ENCODE data around the gene FAM83C.

Gene FAM83C

GRCh38 chr20:35297155-35297554 is 4.9 kb upstream of the FAM83C start:
- peak; percentile 35 for DNase-seq

DNA sequence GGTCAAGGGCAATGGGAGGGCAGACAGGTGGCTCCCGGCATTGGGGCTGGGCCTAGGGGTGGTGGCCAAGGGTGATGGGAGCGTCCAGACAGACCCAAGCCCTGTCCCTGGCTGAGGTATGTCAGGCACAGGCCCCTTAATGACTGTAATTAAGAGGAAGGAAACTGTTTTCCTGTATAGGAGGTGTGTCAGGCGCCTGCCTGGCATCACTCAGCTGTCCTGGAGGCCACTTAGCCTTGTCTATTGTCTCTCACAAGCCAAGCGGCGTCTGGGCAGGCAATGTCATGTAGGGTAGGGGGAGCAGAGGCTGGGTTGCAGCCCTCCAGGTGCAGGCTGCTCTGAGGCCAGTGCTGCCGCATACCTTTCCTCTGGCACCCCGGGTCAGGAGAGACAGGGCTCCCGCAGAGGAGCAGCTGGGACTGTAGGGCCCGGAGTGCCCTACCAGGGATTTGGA is 3.9 kb upstream of the FAM83C start:
- no peak for DNase-seq

GRCh38 chr20:35295674-35296073 is 3.4 kb upstream of the FAM83C start:
- DNase-seq = no peak

GRCh38 chr20:35295058-35295457 is 2.8 kb upstream of the FAM83C start:
- DNase-seq = no peak

DNA sequence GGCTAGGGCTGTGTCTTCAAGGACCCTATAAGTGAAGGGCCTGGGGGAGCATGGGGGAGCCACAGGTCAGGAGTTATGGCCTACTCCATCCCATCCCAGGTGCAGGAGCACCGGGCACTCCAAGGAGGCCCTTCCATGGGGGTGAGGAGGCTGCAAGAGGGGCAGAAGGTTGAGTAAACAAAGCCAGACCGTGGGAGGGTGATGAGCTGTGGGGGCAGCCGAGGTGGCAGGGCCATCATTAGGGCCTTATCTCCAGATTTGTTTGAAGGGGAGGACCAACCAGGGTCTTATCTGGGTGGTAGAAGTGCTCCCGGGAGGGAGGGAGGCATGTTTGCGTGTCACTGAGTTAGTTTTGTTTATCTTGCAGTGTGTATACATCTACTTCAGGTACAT is 2.1 kb upstream of the FAM83C start:
- DNase-seq = no peak

DNA sequence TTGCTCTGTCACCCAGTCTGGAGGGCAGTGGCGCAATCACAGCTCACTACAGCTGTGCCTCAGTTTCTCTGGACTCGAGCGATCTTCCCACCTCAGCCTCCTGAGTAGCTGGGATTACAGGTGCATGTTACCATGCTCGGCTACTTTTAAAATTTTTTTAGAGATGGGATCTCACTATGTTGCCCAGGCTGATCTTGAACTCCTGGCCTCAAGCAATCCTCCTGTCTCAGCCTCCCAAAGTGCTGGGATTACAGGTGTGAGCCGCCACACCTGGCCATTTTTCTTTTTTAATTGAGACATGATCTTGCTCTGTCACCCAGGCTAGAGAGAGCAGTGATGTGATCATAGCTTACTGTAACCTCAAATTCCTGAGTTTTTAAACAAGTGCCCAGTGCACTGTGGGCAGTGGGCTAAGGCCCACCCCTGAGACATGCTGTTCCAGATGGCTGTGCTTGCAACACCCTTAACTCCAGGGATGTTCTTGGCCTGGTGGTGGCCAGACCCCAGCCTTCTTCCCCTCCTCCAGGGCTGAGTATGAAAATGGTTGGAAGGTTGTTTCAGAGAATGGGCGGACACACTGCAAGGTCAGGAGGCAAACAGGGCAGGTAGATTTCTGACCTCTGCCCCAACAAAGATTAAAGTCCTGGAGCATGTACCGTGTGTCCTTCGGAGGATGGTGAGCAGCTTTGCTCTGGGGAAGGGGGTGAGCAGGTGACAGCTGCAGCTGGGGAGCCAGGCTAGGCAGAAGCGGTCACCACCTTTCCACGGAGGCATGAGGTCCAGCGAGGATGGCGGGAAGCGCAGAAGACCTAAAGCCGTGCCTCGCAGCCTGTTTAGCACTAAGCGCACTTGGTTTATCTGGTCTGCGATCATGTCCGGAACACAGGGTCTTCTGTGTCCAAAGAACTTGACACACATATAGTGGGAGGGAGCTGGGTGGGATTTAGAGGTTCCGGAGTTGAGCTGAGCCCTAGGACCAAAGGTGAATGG is 1.4 kb upstream of the FAM83C start:
- no peak for DNase-seq

- no peak for DNase-seq
Measured at GRCh38 chr20:35292504-35293285, 470 bp upstream of the FAM83C start.

DNA sequence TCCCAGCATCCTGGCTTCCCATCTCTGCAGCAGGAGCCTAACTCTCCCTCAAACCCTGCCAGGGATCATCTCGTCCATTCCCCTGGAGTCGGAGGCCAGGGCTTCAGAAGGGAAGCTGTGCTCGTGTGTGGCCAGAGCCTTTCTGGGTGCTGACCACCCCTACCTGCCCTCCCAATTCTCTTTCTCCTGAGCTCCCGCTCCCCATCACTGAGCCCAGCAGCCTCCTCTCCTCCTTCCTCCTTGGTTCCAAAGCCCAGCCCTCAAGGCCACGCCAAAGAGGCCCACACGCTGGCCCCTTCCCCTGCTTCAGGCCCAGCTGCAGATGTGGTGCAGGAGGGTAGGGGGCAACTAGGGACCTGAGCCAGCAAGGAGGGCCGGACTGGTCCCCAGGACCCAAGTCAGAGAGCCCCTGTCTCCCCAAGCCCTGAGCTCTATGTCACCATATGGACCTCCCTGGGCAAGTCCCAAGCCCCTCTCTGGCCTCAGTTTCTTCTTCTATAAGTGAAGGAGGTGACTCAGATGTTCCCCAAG is 1.3 kb downstream of the FAM83C start:
- no peak for DNase-seq

GRCh38 chr20:35290186-35290886 is 1.9 kb downstream of the FAM83C start:
- no peak for DNase-seq

DNA sequence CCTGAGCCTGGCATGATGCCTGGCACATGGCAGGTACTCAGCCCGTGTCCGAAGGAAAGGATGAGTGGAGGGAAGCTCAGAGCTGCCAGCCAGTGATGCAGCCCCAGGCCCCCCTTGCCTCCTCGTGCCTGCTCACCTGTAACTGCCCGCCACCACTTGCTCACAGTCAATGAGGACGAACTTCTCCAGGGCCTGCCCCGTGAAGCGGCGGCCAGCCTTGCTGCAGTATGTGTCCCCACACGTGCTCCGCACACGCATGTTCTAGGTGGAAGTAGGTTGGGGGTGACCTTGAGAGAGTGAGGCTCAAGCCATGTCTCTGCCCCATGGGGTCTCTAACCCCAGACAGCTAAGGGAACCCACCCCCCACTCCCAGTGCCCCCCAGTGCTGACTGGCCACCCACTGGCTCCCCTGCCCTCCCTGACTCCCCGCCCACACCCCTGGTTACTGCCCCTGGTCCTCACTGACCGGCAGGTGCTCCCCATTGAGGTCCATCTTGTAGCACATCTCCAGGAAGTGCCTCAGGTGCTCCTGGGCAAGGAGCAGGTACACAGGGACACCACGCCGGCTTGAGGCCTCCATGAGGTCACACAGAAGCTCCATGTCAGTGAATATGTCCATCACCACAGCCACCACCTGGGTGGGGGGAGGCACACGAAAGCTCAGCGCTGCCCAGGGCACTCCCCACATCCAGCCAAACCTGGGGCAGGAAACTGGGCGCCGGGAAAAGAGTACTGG is 3.7 kb downstream of the FAM83C start:
- no peak for DNase-seq

DNA sequence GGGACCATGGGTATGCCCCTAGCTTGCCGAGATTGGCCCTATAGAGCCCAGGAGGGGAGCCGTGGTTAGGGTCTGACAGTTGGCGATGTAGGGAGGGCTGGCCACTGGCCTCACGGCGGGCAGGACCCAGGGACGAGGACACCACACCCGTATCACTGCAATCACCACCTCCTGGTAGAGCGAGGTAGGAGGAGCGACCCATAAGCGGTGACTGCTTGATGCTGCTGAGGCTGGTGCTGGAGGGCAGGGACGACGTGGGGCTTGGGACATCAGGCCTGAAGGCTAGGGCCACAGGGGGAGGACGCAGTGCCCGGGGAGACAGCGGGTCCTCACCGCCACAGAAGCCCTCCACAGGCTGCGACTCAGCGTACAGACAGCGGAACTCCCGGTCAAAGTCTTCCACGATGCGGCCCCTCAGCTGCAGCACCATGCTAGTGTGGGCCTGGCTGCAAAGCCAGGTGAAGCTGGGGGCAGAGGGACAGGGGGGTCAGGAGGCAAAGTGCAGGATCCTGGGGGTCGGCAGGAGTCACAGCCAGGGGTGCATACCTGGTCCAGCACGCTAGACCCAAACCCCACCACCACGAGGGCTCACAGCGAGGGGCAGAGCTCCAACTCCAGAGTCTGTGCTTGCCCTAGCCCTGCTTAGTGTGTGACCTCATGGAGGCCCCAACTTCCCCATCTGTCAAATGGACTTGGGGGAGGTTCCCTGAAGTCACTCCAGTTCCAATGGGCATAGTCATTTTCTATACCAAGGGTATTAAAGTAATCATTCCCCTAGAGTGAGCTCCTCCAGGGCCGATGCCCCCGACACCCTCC is 4.5 kb downstream of the FAM83C start:
- DNase-seq = no peak

DNA sequence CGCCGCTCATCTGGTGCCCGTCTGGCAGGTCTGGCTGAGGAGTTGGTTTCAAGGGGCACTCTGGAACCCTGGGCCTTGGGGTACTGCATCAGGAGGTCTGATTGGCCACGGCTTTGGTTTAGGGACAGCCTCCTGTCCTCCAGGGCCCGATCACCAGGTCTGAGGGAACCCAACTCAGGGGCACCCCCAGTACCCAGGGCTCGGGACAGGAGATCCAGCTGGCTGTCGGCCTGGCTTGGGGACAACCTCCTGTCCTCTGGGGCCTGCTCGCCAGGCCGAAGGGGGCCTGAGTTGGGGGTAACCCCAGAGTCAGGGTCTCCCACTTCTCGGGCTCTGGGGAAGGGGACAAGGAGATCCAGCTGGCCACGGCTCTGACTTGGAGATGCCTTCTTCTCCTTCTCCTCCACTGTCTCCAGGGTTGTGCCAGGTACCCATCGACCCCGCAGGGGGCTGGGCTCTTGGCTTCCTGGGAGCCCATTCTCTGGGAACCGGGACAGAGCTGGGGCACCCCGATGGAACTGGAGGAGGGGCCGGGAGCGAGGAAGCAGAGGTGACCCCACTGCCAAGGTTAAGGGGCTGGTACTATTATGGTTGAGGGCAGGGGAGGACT is 5.2 kb downstream of the FAM83C start:
- DNase-seq = no peak

- DNase-seq = no peak
Measured at GRCh38 chr20:35286077-35286898, 5.9 kb downstream of the FAM83C start.

DNA sequence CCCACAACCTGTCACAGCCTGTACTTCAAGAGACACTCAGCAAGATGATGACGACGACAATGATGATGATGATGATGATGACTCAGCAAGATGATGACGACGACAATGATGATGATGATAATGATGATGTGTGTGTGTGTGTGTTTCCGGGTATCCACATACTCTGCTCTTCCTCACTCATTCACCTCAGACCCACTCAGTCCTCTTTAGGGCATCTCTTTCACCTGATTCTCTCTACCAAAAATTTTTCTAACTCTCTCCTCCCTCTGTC is 6.5 kb downstream of the FAM83C start:
- no peak for DNase-seq

- no peak for DNase-seq
Measured at GRCh38 chr20:35284992-35285805, 7.0 kb downstream of the FAM83C start.

DNA sequence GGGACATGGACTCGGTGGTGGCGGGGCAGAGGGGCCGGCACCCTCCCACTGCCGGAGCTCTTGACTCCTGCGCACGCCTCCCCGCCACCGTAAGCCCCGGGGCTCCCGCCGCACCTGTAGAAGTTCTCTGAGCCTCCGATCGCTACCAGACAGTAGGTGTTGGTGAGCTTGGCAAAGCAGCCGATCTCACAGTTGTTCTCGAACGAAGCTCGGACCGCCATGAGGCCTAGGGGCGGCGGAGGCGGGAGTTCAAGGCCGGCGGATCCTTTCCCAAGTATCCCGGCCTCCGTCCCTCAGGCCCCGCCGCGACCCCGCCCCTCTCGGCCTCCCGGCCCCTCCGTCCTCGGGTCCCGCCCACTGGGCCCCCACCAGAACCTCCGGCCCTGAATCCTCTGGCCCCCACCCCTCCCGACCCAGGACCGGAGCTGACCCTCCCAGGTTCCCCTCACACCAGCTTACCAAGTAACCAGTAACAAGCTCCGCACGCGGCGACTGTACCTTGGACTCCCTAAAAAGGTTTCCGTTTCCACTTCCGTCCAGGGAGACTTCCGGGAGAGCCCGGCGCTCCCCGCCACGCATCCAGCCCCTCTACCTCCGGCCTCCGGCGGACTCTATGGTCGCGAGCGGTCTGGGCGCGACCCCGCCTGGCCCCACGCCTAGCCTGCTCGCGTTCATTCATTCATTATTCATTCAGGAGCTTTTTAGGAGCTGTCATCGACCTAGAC is 7.8 kb downstream of the FAM83C start, which contains the start of gene EIF6:
TSS of gene EIF6 (minus strand) at position 506 of the 725 bp plus-strand sequence. CDS start at position 221, 285 bp downstream.
- peak; percentile 92 for DNase-seq

DNA sequence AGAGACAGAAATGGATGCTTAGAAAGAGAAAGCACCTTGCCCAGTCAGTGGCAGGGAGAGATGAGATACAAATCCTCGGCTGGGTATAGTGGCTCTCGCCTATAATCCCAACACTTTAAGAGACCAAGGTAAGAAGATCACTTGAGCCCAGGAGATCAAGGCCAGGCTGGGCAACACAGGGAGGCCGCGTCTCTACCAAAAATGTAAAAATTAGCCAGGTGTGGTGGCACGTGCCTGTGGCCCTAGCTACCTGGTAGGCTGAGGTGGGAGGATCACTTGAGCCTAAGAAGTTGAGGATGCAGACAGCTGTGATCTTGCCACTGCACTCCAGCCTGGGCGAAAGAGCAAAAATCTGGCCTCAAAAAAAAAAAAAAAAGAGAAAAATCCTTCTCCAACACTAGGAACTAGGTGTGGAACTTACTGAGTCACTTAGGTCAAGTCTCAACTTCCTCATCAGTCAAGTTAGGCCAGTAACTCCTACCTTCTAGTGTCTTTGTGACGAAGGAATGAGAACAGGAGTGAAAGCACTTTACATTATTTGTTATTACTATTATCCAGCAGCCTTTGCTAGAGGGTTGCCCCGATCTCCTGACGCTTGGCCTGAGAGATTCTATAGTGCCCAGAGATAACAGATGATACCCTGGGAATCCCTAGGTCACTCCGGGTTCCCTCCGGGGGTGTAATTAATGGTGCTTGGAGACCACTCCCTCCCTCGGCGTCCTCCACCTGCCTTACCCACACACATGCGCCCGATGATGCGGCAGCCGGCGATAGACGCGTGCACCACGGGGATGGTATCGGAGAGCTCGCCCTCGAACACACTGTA is 8.6 kb downstream of the FAM83C start:
- no peak for DNase-seq

All from EL (cell line).